K562 treated with DMSO at 1 percent for 4 hours (cell line): Measurements from ENCODE around the gene MBNL3. TPM values are rescaled to one million over a fixed set of nuclear protein-coding genes. Genes with fewer than 3 reads are reported as not detected.

ENCODE experiments used
- total RNA-seq: library from RNA; unstranded; fragments of 300-600 nt; gene quantifications from 2 replicates; pipeline ENCODE4 v1.2.3, GENCODE V29; 2022; ENCODE audit not compliant: insufficient read depth

The MBNL3 gene, protein sequence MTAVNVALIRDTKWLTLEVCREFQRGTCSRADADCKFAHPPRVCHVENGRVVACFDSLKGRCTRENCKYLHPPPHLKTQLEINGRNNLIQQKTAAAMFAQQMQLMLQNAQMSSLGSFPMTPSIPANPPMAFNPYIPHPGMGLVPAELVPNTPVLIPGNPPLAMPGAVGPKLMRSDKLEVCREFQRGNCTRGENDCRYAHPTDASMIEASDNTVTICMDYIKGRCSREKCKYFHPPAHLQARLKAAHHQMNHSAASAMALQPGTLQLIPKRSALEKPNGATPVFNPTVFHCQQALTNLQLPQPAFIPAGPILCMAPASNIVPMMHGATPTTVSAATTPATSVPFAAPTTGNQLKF
- total RNA-seq: 0.79 and 0.92 TPM in 2 replicates

DNA sequence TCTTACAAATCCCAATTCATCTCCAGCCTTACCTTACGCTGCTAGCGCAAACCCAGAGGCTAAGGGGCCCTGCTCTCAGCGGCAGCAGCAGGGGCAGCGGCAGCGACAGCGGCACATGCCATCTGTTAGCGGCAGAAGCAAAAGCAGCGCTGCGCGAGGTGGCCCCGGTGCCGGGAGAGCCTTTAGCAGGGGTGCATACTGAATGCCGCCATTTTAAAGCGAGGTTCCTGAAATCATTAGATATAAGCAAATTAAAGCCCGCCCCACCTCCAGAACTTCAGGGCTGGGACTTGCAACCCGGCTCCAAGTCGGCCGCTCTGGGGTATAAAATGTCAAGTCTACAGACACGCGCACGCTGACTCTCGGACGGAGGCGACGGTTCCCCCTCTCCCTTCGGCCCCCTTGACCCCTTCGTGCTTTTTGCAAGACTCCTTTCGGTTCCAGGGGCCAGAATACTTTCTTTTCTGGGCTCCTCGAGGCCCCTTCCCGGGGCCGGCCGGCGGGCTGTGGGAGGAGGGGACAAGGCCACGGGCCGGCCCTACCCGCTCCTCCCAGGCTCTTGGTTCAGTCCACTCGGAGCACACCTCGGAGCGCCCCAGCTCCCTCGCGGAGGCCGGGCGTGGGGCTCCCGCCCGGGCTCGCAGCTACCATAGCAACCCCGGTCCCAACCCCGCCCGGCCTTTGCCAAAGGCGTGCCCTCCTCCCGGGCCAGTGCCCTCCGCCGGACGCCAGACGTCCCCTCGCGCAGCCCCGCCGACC lies at the start of gene MBNL3:
Gene MBNL3 (minus strand): TSS at position 220 of the 759 bp plus-strand sequence. CDS start 49,427 bp downstream, outside the sequence.

